COLO668 (cell line): ENCODE results near the gene CDC20.
"Not testable (repeated sequence)": the region's sequence is repeated elsewhere in the genome, so short reads cannot be mapped to it uniquely, and the experiment has no call there.

ENCODE experiments used
- DNase-seq: peaks from one replicate; lab custom pipeline; 2025; ENCODE audit not compliant: unreplicated experiment; lab: John Stamatoyannopoulos, UW

Gene CDC20

DNA sequence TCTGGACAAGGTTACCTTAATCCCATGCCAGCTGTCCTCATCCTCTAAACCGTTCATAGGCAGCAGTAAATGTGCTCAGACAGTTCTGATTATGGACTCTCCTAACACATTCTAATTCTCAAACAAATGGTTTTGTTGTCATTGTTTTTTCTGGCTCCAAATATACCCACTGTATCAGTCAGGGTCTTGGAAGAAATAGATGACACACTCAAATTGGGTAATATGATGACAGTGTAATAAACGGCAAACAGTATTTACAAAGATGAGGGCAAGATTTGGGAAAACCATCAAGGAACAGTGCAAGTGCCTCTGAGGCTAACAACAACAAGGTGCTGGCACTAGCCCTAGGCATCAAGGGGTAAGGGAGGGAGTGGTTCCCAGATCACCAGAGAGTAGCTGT lies 4.3 kb upstream of the CDC20 start:
- DNase-seq = no peak

DNA sequence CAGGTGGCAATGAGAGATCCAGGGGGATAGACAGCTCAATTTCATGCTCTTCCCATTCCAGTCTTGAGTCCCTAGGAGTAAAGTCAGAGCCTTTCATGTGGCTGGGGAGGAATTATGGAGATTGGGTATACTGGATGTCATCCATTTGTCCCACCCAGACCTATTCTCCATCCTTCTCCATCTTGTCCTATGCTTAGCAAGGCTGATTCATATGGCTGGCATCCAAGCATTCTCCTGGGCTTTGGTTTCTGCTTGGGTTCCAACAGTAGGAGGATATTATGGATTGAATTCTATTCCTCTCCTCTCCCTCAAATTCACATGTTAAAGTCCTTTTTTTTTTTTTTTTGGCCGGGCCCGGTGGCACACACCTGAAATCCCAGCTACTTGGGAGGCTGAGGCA lies 3.8 kb upstream of the CDC20 start:
- DNase-seq = no peak

DNA sequence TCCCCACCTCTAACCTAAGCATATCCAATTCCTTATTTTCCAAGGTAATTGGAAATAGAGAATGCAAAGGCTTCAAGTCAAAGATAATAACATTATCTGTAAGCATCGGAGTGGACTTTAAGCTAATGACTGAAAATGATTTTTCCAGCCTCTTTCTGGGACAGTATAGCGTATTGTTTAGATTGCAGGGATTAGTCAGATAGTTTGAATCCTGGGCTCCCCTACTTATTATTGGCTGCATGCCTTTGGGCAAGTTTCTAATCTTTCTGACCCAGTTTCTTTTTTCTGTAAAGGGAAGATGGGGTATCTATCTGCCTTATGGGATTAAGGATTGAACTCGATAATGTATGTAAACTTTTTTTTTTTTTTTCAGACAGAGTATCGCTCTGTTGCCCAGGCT lies 1.5 kb upstream of the CDC20 start:
- no peak for DNase-seq

DNA sequence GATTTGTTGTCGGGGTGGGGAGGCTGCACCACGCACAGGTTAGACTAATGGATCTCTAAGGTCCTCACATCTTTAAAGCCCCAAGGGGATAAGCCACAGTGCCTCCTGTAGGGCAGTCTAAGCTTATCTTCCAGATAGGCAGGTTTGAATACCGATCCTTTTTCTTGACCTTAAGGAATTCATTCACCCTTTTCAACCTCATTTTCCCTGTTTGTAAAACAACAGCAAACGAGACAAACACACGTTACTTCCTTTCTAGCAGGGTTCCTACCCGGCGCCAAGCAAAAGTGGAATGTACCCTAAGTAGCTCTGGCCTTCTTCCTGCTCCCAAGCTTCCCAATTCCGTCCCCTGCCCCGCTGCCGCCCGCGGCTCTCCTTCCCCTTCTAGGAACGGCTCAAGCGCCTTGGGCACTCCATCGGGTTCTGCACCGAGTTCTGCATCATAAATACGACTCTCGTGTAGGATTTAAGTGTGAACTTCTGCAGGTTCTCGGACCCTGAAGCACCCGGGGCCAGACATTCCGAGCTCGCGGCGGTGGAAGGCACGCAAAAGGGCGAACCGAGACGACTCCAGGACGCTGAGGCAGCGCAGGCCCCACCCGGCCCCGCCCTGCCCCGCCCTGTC lies 548 bp upstream of the CDC20 start:
- DNase-seq = peak; percentile 57

DNA sequence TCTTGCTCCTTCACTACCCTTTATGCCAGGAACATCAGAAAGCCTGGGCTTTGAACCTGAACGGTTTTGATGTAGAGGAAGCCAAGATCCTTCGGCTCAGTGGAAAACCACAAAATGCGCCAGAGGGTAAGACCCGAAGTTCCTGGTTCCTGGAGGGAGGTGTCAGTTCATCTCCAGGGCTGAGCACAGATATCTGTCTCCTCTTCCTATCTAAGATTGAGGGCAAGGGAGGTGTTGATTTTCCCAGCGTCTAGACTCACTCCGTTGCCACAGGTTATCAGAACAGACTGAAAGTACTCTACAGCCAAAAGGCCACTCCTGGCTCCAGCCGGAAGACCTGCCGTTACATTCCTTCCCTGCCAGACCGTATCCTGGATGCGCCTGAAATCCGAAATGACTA lies 915 bp downstream of the CDC20 start:
- DNase-seq = peak; percentile 34

DNA sequence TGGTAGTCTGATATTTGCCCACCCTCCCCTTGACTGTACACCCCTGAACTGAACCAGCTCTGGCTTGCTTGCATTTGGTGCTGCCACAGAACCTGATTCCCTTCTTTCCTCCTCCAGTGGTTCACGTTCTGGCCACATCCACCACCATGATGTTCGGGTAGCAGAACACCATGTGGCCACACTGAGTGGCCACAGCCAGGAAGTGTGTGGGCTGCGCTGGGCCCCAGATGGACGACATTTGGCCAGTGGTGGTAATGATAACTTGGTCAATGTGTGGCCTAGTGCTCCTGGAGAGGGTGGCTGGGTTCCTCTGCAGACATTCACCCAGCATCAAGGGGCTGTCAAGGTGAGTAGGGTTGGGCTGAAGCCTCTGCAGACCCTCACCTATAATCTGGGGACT lies 1.8 kb downstream of the CDC20 start:
- no peak for DNase-seq

DNA sequence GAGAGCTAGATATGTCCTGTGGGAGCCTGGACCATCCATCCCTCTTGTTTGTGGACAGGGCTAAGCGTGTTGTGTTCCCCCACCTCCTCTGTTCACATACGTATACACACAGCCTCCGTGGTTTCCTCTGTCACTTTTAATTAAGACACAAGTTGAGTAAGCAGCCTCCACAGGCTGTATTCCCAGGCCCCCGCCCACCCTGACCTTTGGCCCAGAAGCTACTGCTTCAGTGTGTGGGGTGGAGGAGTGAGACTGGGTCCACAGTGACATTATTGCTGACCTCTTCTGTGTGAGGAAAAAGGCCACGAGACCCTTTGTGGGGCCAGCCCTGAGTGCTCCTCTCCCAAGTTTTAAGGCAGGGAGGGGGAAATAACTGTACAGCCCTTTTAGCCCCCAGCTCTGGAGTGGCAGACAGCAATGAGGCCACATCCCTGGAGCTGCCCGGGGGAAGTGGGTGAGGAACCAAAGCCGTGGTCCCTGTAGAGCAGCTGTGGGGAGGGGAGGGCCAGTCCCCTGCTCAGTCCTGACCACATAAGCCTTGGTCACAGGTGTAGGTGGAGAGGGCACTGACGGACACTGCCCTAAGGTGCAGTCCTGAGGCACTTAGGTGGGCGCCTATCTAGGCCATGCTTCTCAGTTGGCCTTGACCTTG lies 4.6 kb downstream of the CDC20 start:
- no peak for DNase-seq

DNA sequence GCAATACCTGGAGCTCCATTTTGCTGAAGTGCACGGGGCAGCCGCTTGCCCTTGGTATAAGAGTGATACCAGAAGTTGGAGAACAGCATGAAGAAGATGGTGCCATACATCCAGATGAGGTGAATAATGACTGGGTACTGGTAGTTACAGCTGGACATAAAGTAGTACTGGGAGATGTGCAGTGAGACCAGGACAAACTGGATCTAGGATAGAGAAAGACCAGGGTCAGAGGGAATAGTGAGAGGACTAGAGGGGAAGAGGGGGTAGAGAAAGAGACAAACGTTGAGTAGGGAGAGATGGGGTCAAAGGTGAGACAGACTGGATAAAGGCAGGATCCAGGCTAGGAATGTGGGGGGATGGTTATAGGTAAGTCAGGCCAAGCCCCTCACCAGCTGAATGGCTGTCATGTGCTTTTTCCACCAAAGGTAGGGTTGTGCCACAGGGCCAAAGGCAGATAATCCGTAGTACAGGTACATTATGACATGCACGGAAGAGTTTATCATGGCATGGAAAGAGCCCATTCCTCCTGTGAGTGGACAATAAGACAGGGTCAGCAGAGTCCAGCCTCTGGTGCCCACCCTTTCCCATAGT lies 5.2 kb downstream of the CDC20 start:
- no peak for DNase-seq

DNA sequence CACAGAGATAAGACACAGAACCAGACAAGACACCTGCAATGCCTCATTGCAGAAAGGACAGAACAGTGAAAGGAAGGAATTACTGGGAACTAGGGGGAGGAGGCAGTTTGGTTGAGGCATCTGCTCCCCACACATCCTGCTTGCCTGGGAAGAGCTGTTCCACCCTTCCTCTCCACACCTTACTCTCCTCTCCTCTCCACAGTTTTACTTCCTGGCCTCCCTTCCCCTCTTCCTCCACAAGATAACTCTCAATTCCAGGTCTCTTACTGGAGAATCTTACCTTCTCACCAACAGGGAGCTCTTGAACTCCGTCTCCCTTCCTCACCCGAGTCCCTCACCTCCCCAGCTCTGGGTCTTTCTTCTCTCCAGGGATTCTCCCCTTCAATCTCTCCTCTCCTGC lies 6.9 kb downstream of the CDC20 start:
- DNase-seq = no peak

DNA sequence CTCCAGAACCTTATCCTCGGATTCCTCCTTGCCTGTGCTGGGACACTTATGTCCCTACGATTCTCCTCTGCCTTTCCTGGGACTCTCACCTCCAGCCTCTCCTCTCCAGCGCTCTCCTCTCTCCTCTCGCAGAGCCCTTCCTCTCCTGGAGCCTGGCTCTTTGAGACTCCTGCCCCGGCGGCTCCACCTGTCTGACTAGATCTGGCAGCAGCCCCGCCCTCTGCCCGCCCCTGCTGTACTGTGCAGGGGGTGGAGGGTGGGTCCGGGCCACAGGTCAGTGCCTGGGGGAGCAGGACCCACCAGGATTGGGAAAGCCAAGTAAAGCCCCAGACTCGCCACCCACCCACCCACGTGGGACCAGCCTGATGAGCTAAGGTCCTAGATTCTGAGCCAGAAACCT lies 7.4 kb downstream of the CDC20 start:
- DNase-seq = peak; percentile 82

DNA sequence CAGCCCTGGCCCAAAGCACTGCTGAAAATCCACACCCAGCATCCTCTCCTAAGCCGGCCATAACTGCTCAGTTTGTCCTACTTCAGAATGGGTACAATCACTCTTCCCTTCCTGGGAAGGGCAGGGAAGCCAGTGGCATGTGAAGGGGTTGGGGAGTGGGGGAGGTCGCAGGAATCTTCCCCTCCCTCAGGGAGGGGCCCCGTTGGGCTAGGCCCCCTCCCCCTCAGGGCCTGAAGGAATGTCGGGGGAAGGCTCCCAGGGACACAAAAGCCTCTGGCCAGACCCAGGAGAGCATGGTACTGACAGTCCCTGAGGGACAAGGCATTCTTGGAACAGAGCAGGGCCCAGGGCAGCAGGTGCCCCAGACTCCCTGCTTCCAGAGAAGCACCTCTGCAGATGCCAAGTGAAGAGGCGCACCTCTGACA lies 7.8 kb downstream of the CDC20 start:
- no peak for DNase-seq

DNA sequence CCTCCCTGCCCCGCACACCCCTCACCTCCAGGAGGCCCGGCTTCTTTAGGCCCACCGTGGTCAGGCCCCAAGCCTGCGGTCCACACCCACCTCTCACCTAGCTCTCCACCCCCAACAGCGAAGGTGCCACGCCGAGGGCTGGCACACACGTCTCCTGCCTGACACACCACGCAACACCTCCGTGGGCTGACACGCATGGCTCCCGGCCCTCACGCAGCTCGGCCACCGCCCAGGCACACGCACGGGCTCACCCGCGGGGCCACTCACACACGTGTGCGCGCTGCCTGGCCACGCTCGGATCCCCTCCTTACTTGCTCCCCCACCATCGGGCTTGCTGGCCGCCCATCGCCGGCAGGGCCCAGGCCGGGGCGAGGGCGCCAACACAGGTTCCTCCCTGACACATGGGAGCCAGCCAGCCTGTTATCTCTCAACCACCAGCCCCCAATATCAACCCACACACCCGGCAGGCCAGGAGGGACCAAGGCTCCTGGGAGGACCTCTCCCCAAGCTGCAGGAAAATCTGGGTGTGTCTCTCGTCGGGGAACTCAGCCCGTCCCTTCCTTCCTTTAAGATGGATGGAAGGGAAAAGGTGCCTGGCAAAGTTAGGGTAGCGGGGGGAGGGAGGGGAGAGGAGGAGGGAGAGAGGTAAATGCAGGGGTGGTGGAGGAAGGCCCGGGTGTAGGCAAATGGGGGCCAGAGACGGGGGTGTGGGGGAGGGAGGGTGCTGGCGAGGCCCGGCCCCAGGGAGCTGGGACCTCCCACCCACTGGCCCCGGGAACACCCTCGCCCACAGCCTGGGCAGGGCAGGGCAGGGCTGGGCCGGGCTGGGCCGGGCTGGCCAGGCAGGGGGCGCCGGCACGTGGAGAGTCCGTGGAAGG lies 8.5 kb downstream of the CDC20 start:
- peak; percentile 51 for DNase-seq

DNA sequence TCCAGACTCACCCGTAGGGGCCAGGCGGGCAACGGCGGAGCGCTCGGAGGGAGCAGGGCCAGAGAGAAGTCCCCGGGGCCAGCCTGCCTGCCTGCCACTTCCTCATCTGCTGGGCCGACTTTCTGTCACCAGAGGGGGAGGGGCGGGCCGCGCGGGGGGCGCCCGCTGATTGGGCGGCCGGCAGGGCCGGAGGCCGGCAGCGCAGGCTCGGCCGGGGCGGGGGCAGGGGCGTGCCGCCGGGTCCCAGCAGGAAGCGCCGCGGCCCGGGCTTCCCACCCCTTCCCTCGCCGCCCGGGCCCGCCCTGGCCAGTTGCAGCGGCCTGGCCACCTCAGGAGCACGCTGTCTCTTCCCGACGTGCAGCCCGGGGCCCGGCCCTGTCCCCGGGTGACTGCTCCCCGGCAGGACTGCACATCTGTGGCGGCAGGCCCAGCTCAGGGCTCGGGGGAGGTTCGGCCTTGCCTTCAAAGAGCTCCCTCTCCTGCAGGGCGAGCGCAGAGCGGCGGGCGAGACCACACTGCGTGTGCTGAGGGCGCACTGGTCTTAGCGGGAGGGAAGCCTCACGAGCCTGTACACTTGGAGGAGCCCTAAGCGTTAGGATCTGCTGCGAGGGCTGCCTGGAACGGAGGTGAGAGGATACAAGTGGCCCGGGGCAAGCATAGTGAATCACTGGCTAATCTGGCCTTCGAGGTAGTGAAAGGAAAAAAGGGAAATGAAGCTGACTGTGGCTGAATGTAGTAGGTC lies 9.3 kb downstream of the CDC20 start, which contains the start of gene ELOVL1:
TSS of gene ELOVL1 (minus strand) at position 108 of the 742 bp plus-strand sequence. CDS start 2,402 bp downstream, outside the sequence.
- peak; percentile 99 for DNase-seq

DNA sequence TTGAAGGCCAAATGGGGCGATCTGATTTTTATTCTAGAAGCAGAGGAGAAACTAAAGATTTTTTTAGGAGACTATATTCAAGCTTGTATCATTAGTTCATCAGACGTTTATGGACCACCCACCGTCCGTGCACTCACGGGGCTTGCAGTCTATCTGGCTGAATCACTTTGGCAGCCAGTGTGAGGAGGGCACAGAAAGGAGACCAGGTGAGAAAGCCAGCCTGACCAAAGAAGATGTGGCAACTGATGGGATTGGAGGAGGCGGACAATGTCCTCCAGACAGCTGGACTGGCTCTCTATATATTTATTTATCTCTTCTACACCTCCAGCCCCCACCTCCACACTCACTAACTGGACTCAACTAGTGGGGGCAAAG lies 9.9 kb downstream of the CDC20 start:
- no peak for DNase-seq

DNA sequence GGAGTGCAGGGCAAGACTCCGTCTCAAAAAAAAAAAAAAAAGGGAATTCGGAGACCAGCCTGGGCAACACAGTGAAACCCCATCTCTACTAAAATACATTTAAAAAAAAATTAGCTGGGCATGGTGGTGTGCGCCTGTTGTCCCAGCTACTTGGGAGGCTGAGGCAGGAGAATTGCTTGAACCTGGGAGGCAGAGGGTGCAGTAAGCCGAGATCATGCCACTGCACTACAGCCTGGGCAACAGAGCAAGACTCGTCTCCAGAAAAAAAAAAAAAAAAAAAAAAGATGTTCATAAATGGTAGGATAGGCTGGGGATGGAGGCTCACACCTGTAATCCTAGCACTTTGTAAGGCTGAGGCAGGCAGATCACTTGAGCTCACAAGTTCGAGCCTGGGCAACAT lies 11.0 kb downstream of the CDC20 start:
- DNase-seq = not testable (repeated sequence)

DNA sequence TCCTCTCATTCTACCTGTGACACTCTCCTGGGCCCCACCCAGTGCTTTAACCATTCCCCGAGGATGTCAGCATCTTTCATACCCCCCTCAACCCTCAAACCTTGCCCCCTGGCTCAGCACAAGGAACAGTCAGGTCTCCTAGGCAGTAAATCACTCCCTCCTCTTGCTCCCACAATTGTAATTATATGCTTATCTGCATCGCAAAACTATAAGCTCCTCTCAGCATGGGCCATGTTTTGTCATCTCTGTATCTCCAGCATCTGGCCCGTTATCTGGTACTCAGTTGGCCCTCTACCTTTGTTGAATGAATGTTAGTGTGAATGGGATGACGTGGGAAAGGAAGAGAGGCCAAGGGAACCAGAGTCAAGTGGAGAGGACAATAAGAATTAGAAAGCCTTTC lies 11.8 kb downstream of the CDC20 start:
- DNase-seq = no peak

DNA sequence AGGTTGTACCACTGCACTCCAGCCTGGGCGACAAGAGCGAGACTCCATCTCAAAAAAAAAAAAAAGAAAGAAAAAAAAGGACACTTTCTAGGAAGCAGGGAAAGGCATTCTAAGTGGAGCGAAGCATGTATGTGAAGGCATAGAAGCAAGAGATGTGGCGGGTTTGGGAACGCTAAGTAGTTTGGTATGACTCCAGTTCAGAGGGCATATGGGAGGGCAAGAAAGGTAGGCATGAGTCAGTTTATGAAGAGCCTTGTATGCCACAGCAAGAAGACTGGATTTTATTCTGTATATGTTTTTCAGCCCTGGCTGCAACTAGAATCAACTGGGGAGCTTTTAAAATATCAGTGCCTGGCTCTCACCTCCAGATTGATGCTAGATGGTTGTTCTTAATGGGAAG lies 13.4 kb downstream of the CDC20 start:
- DNase-seq = no peak

DNA sequence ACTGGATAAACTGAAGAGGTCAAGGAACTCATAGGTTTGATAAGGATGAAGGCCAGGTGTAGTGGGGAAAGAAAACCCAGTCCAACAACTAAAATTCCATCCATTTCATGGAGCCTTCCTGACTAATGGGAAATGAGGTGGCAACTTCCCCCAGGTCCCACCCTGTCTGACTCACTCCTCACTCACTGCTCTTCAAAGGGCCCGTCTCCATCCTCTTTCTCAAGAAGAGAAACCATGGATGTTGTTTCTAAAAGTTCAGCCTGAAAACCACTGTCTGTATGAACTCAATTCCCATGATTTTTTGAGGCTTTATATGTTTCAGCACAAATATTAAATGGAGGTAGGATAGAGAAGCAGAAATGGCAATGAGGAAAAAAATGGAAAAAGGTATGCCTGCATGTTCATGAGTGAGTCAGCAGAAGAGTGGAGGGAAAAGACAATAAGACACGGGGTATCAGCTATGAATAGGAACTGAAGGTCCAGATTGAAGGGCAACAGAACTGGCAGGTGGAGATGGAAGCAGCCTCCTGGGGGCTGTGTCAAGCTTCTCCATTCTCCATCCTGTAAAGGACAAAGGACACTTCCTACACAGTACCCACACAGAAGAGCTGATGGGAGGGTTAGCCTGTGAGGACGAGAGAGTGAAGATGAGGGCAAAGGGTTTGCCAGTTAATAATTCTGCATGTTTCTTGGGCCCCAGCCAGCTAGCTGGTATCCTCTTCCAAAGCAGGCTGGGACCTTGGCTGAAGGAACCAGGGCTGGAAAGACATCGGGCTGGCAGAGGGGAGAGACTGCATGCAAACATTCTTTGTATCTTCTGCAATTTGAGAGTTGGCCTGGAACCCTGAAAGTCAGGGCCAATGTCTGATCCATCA lies 14.5 kb downstream of the CDC20 start:
- DNase-seq = no peak

DNA sequence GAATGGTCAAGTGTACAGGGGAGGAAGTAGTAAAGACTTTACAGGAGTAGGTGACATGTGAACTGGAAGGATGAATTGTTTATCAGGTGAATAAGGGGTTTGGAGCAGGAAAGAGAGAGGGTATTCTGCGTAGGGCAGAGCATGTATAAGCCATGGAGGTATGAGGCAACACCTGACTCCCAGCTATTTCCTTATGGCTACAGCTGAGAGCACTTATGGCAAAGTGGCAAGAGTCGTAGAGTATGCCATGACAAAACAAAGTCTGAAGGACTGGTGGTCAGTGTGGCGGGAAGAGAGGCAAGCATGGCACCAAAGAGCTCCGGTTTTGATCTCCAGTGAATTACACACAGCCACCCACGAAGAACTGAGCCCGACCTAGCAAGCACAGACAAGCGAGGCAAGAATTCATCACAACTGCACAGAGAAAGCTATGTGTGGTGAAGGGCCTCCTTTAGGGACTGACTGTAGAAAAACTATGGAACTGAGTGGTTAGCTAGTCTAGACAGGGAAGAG lies 18.0 kb downstream of the CDC20 start:
- no peak for DNase-seq

DNA sequence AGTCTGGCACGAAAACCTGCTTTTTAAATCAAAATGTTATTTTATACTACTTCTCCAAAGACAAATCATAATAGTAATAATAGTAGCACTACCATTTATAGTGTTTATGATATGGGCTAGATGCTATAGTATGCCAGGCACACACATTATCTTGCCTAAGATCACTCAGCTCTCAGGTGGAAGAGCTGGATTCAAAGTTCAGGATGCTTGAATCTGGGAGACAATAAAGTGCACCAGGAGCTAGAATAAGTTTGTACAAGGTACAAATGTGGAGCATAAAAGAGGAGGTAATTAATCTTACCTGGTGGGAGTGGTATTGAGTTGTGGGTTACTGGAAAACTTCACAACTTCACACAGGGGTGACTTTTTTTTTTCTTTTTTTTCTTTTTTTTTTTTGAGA lies 19.1 kb downstream of the CDC20 start:
- no peak for DNase-seq
